ENCODE data around the gene AURKA.

Gene AURKA

DNA sequence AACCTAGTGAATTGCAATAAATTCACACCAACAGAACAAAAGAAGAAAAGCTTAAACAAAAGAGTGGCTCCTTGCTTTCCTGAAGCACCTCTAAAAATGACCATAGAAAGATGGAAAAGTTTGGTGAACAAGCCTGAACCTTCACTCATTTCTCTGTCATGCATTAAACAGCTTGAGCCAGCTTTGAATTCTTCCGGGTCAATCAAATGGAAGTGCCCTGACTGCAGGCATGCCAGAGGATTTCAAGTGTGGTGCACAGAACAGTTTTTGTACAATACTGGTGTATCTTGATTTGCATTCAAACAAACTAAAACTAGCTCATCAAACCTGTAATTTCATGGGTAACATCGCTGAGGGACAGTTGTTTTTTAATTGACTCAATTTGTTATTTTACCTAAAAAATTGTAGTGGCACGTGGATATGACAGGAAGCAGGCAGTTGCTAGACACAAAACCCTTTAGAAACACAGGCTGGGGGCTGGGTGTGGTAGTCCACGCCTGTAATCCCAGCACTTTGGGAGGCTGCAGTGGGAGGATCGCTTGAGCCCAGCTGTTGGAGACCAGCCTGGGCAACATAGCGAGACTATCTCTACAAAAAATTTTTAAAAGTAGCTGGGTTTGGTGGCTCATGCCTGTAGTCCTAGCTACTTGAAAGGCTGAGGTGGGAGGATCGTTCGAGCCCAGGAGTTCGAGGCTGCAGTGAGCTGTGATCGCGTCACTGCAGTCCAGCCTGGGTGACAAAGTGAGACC lies 29.1 kb upstream of the AURKA start:
- Histone ChIP-seq H3K9ac (no peak overlapping the region), H2AFZ (no peak overlapping the region), H3K4me2 (ENCODE audit: low read length) (no peak overlapping the region), H3K4me3 (ENCODE audit: low read depth, low read length) (no peak overlapping the region), H3K9me3 (ENCODE audit: control insufficient read depth, low read length) (no peaks in the 10 kb centered on the region), H3K79me2 (no peaks in the 10 kb centered on the region), H3K36me3 (ENCODE audit: control insufficient read depth, insufficient read depth, low read length) (no peaks in the 10 kb centered on the region), H3K4me1 (no peaks in the 10 kb centered on the region), H3K27me3 (ENCODE audit: control insufficient read depth, insufficient read depth, low read length) (no peaks in the 10 kb centered on the region), H3K27ac (no peak overlapping the region)
- TF ChIP-seq, protein P1, sequence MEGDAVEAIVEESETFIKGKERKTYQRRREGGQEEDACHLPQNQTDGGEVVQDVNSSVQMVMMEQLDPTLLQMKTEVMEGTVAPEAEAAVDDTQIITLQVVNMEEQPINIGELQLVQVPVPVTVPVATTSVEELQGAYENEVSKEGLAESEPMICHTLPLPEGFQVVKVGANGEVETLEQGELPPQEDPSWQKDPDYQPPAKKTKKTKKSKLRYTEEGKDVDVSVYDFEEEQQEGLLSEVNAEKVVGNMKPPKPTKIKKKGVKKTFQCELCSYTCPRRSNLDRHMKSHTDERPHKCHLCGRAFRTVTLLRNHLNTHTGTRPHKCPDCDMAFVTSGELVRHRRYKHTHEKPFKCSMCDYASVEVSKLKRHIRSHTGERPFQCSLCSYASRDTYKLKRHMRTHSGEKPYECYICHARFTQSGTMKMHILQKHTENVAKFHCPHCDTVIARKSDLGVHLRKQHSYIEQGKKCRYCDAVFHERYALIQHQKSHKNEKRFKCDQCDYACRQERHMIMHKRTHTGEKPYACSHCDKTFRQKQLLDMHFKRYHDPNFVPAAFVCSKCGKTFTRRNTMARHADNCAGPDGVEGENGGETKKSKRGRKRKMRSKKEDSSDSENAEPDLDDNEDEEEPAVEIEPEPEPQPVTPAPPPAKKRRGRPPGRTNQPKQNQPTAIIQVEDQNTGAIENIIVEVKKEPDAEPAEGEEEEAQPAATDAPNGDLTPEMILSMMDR (IDR thresholded peaks at IDR 0.05) = no peak

DNA sequence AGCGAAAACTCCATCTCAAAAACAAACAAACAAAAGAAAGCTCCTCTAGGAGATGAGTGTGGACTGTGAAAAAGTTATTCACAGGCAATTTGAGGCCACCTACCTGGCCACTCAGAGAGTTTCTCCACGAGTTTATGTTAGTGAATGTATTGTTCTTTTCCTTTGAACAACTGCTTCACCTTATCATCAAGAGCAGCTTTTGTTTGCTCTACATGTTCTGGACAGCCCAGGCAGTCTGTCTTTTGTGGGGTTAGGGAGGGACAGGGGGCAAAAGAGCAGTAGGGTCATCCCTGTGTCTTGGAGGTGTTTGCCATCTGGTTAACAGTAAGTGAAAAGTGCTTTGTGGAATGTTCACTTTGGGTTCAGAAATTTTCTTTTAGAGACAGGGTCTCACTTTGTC lies 28.0 kb upstream of the AURKA start:
- Histone ChIP-seq H3K4me3 (ENCODE audit: low read depth, low read length) (no peak overlapping the region), H3K4me1 (no peaks in the 10 kb centered on the region), H3K9me3 (ENCODE audit: control insufficient read depth, low read length) (no peaks in the 10 kb centered on the region), H3K27me3 (ENCODE audit: control insufficient read depth, insufficient read depth, low read length) (no peaks in the 10 kb centered on the region), H2AFZ (no peak overlapping the region), H3K36me3 (ENCODE audit: control insufficient read depth, insufficient read depth, low read length) (no peaks in the 10 kb centered on the region), H3K4me2 (ENCODE audit: low read length) (no peak overlapping the region), H3K27ac (no peak overlapping the region), H3K79me2 (no peaks in the 10 kb centered on the region), H3K9ac (no peak overlapping the region)
- TF ChIP-seq, protein P1 (IDR thresholded peaks at IDR 0.05) = no peak

DNA sequence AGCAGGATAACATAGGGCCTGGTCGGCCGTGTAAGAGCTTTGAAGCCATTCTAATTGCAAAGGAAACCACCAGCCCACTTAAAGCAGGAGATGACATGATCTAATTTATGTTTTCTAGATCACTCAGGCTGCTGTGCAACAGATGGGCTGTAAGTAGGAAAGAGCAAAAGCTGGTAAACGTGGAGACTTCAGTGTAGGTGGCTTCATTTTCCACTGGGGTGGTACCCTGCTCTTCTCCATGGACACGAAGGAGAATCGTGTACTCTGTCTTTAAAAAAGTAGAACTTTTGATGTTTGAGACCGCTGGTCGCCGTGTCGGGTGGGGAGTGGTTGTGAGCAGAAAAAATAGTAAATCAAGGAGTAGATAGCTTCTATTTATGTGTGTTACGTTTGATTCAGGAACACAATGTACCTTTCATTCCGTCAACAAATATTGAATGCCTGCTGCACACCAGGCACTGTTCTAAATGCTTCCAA lies 26.4 kb upstream of the AURKA start:
- Histone ChIP-seq H3K9ac (no peak overlapping the region), H3K27ac (no peak overlapping the region), H3K4me1 (no peaks in the 10 kb centered on the region), H3K27me3 (ENCODE audit: control insufficient read depth, insufficient read depth, low read length) (no peaks in the 10 kb centered on the region), H3K9me3 (ENCODE audit: control insufficient read depth, low read length) (no peaks in the 10 kb centered on the region), H2AFZ (no peak overlapping the region), H3K4me2 (ENCODE audit: low read length) (no peak overlapping the region), H3K79me2 (no peaks in the 10 kb centered on the region), H3K4me3 (ENCODE audit: low read depth, low read length) (no peak overlapping the region), H3K36me3 (ENCODE audit: control insufficient read depth, insufficient read depth, low read length) (no peaks in the 10 kb centered on the region)
- TF ChIP-seq, protein P1 (IDR thresholded peaks at IDR 0.05) = no peak

DNA sequence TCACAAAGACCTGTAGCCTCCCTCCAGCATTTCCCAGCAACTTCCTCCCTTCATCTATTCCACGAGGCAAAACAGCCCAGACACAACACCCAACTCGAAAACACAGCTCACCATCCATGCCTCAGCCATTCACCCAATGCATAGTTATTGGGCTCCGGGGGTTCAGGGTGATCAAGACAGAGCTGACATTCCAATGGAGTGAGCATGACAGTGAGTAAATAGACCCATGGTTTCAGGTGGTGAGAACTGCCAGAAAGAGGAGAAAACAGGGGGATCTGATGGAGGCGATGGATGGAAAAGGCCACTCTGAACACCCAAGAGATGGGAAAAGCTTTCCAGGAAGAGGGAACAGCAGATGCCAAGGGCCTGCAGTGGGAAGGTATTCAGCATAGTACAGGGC lies 25.9 kb upstream of the AURKA start:
- Histone ChIP-seq H3K4me2 (ENCODE audit: low read length) (no peak overlapping the region), H3K4me3 (ENCODE audit: low read depth, low read length) (no peak overlapping the region), H3K36me3 (ENCODE audit: control insufficient read depth, insufficient read depth, low read length) (no peaks in the 10 kb centered on the region), H3K4me1 (no peaks in the 10 kb centered on the region), H3K27ac (no peak overlapping the region), H3K27me3 (ENCODE audit: control insufficient read depth, insufficient read depth, low read length) (no peaks in the 10 kb centered on the region), H3K79me2 (no peaks in the 10 kb centered on the region), H3K9me3 (ENCODE audit: control insufficient read depth, low read length) (no peaks in the 10 kb centered on the region), H3K9ac (no peak overlapping the region), H2AFZ (no peak overlapping the region)
- TF ChIP-seq, protein P1 (IDR thresholded peaks at IDR 0.05) = no peak

DNA sequence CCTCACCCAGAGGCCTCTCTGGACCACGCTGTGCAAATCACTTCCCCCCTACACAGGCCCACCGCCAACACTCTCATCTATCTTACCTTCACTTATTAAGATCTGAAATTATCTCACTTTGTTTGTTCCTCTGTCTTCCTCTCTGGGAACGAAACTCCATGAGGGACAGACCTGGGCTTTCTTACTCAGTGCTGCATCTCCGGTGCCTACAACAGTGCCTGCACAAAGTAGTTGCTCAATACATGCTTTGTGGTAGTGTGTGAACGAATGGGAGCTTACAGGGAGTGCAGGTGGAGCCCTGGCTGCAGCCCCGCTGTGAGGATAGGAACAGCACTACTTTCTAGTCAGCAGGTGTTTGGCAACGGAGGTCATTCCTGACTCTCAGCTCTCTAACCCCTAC lies 25.4 kb upstream of the AURKA start:
- H3K9me3 ChIP-seq (ENCODE audit: control insufficient read depth, low read length) = no peaks in the 10 kb centered on the region
- TF ChIP-seq, protein P1 (IDR thresholded peaks at IDR 0.05) = no peak
- H3K4me1 ChIP-seq = no peaks in the 10 kb centered on the region
- H3K79me2 ChIP-seq = no peaks in the 10 kb centered on the region
- H2AFZ ChIP-seq = no peak overlapping the region
- H3K9ac ChIP-seq = no peak overlapping the region
- H3K36me3 ChIP-seq (ENCODE audit: control insufficient read depth, insufficient read depth, low read length) = no peaks in the 10 kb centered on the region
- H3K27ac ChIP-seq = no peak overlapping the region
- no peaks in the 10 kb centered on the region for H3K27me3 ChIP-seq (ENCODE audit: control insufficient read depth, insufficient read depth, low read length)
- no peak overlapping the region for H3K4me3 ChIP-seq (ENCODE audit: low read depth, low read length)
- no peak overlapping the region for H3K4me2 ChIP-seq (ENCODE audit: low read length)
